HG03520 (cell line): ENCODE measurements around the gene HBZ.
"Not testable (repeated sequence)": the region's sequence is repeated elsewhere in the genome, so short reads cannot be mapped to it uniquely, and the experiment has no call there.

Experiments
- ATAC-seq: cut with Tn5 transposase; IDR thresholded peaks from one replicate; pipeline ENCODE4 v1.9.1; 2021; ENCODE audit warnings: mild to moderate bottlenecking, moderate library complexity; ENCODE audit not compliant: unreplicated experiment

Gene HBZ

DNA sequence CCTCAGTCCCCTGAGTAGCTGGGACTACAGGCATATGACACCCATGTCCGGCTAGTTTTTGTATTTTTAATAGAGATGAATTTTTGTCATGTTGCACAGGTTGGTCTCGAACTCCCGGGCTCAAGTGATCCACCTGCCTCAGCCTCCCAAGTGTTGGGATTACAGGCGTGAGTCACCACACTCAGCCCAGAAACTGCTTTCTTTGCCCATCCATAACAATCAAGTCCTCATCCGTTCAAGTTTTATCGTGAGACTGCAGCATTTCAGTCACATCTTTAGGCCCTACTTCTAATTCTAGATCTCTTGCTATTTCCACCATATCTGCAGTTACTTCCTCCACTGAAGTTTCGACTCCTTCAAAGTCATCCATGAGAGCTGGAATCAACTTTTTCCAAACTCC lies 20.3 kb upstream of the HBZ start:
- no peak for ATAC-seq

DNA sequence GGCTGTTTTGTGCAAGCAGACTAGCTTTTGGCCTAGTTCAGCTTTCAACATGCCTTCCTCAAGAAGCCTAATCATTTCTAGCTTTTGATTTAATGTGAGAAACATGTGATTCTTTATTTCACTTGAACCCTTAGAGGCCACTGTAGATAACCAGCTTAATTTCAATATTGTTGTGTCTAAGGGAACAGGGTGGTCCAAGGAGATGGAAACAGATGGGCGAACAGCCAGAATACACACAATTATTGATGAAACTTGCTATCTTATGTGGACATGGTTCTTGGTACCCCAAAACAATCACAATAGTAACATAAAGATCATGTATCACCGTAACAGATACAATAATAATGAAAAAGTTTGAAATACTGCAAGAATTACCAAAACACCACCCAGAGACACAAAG lies 18.7 kb upstream of the HBZ start:
- no peak for ATAC-seq

DNA sequence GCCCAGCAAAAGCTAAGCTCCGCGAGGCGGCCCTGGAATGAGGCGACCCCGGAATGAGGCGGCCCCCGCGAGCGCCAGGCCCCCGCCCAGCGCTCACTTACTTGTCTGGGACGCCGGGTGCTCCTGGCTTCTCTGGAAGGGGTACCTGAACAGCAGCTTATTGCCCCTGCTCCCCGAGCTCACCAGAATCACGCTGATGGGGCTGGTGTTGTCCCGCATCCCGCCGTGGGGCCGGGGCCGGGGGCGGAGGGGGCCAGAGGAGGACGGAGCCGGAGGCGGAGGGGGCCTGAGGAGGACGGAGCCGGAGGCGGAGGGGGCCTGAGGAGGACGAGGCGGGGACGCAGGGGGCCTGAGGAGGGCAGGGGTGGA lies 14.4 kb upstream of the HBZ start:
- ATAC-seq: no peak

DNA sequence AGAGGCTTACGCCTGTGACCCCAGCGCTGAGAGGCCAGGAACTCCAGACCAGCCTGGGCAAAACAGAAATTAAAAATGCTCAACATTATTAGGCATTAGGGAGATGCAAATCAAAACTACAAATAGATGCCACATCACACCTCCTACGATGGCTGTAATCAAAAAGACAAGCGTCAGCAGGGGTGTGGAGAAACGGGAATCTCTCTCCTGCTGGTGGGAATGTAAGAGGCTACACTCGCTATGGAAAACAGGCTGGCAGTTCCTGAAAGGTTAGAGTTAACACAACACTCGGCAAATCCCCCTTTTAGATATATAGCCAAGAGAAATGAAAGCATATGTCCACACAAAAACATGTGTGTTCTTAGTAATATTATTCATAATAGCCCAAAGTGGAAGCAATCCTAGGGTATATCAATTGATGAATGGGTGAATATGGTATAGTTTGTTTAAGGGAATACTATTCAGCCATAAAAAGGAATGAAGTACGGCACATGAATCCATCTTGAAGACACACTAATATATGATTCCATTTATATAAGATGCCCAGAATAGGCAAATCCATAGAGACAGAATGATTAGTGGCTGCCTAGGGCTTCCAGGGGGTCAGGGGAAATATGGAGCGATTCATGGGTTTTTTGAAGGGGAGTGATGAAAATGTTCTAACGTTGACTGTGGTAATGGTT lies 12.1 kb upstream of the HBZ start:
- ATAC-seq: no peak

DNA sequence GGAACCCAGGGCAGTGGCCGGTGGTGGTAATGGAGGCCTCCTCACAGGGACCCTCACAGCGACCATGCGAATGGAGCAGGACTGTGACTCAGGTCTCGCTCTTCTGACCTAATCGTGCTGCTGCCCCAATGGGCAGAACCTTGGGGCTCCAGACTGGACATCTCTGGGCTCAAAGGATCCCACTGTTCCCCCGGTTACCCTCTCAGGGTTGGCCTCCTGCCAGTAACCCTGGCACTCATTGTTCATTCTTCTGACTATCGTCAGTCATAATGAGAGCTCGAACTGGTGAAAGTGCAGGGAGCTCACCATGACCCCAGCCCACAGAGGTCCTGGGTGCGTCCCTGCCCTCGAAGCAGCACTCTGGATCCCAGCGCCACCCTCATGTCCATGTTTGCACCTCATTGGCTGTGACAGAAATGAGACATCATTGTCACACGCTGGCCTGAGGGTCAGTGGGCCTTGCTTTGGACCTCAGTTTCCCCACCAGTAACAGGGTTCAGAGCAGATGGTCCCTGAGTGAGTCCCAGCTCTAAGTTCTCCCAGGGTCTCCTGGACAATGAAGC lies 10.0 kb upstream of the HBZ start:
- ATAC-seq: no peak

DNA sequence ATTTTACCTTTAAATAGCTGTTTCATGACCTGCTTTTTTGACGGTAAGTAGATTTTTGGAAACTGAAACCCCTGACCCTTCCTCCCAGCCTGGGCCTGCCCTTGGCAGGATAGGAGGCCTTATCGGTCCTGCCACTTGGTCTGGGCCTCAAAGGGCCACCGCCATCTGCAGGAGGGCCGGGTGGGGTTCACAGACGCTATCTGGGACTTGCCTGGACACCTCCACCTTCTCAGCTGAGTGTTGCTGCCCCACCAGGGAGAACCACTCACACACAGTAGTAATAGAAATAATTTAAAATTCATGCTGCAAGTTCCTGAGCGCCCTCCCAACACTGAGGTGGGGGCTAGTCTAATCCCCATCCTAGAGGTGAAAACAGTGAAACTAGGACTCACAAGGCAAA lies 9.4 kb upstream of the HBZ start:
- no peak for ATAC-seq

DNA sequence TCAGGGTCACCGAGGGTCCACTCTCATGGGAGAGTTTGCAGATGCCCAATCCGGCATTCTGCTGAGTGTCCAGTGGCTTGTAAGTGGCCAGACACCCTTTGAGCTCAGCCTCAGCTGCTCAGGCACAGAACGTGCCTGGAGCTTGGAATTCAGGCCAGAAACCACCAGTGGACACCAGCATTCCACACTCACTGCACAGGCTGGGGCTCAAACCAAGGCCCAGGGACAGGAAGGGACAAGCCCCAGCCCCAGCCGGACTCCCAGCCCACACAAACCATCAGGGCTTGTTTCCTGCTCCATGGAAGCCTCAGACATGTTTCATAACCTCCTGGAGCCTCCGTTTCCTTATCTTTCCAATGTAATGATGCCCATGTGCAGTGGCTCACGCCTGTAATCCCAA lies 9.0 kb upstream of the HBZ start:
- no peak for ATAC-seq

DNA sequence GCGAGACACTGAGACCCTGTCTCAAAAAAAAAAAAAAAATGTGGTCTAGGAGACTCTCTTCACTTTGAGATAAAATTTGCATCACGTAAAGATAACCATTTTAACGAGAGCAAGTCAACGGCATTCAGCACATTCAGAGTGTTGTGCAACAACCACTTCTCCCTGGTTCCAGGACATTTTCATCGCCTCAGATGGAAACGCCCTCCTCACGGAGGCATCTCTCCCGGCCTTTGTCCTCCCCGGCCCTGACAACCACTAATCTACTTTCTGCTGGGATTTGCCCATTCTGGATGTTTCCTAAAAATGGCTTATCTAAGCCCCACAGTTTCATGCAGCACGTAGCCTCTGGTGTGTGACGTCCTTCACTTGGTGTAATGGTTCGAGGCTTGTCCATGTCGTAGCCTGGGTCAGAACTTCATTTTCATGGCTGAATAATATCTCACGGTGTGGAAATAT lies 7.6 kb upstream of the HBZ start:
- ATAC-seq: no peak

DNA sequence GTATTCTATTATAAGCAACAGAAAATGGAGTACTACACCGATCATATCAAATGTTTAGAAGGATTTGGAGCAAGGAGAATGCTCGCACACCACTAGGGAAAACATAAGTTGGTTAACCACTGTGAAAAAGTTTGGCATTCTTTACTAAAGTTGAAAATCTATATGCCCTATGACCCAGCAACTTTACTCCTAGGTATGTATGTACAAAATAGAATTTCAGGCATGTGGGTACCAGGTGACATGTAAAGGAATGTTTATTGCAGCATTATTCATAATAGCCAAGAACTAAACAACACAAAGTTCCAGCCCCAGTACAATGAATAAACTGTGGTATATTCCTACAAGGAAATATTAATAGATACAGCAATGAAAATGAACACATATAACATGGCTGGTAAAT lies 5.8 kb upstream of the HBZ start:
- ATAC-seq: no peak

DNA sequence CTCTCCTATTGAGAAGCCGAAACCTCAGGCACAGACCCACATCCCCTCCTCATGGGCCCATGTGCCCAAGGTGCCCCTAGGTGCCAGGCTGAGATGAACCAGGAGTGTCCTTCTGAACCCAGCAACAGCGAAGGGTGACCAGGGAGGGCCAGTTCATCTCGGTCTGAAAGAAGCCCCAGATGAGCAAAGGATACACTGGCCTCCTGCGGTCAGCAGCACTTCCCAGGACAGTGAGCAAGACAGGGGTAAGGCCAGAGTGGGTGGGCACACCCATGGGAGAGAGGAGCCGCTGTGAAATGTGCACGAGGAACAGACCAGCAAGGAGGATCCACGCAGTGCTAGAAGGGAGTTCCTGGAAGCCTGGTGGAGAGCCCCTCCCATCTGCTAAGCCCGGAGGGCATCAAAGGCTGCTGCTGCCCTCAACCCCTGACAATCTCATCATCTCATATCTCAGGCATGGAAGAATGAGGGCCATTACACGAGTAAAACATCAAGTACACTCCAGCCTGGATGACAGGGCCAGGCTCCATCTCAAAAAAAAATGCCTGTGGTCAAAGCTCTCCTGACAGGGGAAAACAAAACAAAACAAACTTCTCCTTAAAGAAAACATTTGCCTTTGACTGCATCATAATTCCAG lies 3.3 kb upstream of the HBZ start:
- no peak for ATAC-seq

DNA sequence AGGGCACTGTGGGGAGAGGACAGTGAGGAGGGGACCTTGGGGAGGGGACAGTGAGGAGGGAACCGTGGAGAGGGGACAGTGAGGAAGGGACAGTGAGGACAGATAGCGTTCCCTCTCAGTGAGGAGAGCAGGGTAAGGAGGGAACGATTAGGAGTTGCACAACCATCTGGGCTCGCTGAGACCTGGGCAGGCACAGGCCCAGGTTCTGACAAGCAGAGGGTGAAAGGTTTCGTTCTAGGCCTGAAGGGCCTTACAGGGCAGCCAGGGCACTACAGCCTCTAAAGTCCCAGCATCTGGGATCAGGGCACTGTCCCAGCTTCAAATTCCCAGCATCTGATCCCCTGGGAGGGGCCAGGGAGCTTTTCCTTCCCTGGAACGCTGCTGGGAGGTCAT lies 681 bp downstream of the HBZ start:
- ATAC-seq: not testable (repeated sequence)

DNA sequence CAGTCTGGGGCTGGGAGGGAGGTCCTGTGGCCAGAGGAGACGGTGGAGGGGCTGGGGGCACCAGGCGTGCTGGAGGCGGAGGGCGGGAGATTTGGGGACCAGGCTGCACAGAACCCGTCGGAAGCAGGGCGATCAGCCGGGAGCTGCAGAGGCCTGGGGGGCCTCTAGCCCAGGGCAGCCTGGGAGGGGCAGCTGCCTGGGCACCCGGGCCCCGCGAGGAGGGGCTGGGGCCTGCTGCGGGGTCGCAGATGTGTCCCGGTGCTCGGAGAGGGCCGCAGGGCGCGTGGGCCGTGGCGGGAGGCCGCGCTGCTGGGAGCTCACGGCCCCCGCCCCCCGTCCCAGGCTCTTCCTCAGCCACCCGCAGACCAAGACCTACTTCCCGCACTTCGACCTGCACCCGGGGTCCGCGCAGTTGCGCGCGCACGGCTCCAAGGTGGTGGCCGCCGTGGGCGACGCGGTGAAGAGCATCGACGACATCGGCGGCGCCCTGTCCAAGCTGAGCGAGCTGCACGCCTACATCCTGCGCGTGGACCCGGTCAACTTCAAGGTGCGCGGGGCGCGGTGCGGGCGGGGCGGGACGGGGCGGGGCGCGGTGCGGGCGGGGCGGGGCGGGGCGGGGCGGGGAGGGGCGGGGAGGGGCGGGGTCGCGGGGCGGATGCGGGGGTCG lies 1.2 kb downstream of the HBZ start:
- not testable (repeated sequence) for ATAC-seq

DNA sequence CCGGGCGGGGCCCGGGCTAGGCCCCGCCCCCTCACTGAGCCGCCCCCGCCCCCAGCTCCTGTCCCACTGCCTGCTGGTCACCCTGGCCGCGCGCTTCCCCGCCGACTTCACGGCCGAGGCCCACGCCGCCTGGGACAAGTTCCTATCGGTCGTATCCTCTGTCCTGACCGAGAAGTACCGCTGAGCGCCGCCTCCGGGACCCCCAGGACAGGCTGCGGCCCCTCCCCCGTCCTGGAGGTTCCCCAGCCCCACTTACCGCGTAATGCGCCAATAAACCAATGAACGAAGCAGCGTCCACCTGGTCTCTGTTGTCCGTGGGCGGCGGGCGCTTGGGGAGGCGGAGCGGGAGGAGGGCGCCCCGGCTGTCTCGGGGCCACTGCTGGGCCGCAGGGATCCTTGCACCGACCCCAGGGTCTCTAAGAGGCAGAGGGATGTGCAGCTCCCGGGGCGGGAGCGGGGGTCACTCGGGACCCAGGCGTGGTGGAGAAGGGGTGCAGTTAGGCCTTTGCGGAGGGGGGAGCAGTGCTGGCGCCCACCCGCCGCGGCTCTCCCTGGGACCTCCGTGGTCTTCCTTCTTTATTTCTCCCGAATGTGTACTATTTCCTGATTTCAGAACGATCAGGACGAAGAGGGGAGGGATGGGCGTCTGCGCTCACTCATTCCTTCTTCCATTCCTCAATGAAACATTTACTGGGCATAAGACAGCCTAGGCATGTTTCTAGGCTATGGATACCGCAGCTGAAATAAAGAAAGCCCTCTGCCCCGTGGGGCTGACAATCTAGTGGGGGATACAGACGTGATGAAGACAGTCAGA lies 2.0 kb downstream of the HBZ start:
- ATAC-seq: no peak

DNA sequence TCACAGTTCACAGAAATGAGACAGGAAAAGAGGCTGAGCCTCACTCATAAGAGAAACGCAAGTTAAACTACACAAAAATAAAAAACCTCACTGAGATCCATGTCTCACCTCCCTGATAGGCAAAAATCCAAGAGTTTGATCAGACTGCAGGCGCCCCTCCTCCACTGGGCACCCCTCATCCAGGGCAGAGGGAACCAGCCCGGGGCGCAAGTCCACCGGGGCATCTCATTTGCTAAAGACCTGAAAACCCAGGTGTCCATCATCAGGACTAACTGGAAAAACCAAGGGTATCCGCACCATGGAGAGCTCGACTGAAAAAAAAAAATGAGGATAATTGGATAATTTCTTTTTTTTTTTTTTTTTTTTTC lies 2.6 kb downstream of the HBZ start:
- no peak for ATAC-seq

DNA sequence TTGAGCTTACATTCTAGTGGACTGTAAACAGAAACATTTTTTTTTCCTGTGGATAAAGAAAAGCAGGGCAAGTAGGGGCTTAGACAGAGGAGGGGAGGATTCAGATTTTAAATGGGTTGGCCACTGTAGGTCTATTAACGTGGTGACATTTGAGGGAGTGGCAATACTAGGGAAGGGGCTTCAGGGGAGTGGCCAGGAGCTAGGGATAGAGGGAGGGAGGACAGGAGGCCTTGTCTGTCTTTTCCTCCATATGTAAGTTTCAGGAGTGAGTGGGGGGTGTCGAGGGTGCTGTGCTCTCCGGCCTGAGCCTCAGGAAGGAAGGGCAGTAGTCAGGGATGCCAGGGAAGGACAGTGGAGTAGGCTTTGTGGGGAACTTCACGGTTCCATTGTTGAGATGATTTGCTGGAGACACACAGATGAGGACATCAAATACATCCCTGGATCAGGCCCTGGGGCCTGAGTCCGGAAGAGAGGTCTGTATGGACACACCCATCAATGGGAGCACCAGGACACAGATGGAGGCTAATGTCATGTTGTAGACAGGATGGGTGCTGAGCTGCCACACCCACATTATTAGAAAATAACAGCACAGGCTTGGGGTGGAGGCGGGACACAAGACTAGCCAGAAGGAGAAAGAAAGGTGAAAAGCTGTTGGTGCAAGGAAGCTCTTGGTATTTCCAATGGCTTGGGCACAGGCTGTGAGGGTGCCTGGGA lies 6.8 kb downstream of the HBZ start:
- ATAC-seq: no peak

DNA sequence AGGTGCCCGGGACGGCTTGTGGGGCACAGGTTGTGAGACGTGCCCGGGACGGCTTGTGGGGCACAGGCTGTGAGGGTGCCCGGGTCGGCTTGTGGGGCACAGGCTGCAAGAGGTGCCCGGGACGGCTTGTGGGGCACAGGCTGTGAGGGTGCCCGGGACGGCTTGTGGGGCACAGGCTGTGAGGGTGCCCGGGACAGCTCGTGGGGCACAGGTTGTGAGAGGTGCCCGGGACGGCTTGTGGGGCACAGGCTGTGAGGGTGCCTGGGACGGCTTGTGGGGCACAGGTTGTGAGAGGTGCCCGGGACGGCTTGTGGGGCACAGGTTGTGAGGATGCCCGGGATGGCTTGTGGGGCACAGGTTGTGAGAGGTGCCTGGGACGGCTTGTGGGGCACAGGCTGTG lies 7.8 kb downstream of the HBZ start:
- not testable (repeated sequence) for ATAC-seq

DNA sequence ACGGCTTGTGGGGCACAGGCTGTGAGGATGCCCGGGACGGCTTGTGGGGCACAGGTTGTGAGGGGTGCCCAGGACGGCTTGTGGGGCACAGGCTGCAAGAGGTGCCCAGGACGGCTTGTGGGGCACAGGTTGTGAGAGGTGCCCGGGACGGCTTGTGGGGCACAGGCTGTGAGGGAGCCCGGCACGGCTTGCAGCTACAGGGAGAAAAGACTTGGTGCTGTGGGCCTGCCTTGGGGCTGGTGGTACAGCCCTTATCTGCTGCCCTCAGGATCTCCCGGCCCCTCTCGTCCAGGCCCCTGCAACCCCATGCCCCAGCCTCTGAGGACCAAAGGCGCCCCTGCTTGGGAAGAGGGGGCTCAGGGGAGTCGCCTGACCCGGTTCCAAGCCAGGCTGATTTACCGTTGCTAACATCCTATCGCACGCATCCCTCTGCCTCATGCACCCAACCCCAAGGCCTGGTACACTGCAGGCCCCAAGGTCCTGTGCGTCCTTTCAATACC lies 8.3 kb downstream of the HBZ start:
- no peak for ATAC-seq

DNA sequence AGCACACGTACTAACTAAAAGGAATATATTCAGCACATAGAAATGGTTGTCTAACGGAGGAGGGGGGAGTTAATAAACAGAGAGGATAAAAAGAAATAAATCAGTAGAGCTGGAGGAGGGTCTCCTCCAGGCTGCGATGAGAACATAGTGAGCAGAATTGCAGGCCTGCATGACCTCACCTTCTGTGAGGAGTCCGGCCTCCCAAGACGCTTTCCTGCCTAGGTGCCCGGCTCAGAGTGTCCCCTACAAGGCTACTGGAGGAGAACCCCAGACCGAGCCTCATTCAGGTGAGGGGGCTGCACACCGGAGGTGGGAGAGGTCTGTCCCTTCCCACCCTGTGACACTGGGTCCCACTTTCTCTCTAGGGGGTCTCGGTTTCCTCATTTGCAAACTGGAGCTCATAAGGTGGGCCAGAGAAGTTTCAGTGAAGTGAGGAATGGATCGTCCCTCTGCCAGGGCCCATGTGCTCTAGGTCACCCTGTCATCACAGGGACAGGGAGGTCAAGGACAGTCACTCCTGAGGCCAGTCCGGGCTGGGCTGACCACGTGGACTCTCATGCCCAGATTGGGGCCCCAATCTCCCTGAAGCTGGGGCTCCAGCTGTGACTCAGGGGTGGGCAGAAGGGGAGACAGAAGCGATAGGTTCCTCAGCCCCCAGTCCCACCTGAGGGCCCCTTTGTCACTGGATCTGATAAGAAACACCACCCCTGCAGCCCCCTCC lies 10.0 kb downstream of the HBZ start:
- ATAC-seq: no peak

DNA sequence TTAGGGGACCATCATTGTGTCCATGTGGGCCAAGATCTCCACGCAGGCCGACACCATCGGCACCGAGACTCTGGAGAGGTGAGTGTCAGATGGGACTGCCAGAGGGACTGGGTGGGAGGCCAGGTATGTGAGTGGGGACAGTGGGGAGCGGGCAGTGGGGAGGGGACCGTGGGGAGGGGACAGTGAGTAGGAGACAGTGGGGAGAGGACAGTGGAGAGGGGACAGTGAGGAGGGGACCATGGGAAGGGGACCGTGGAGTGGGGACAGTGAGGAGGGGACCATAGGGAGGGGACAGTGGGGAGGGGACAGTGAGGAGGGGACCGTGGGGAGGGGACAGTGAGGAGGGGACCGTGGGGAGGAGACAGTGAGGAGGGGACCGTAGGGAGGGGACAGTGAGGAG lies 10.7 kb downstream of the HBZ start:
- ATAC-seq: not testable (repeated sequence)

DNA sequence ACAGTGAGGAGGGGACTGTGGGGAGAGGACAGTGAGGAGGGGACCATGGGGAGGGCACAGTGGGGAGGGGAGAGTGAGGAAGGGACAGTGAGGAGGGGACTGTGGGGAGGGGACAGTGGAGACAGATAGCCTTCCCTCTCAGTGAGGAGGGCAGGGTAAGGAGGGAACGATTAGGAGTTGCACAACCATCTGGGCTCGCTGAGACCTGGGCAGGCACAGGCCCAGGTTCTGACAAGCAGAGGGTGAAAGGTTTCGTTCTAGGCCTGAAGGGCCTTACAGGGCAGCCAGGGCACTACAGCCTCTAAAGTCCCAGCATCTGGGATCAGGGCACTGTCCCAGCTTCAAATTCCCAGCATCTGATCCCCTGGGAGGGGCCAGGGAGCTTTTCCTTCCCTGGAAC lies 11.3 kb downstream of the HBZ start:
- not testable (repeated sequence) for ATAC-seq
